PC-9 (cell line): ENCODE measurements around the gene GLRA1. TPM values are rescaled to one million over a fixed set of nuclear protein-coding genes. Genes with fewer than 3 reads are reported as not detected.

Experiments used
- BruUV-seq: library from RNA; stranded (reverse); fragments of 400-500 nt; replicated peaks from 2 replicates; lab custom pipeline; 2021; lab: Mats Ljungman, UMichigan
- CTCF ChIA-PET: fragments of 300-600 bp; sonication (Branson Sonifier 250); formaldehyde crosslinking; loops from one replicate; lab custom pipeline; 2022; ENCODE audit warnings: antibody characterized with exemption; lab: Charles Lee
- POLR2A ChIA-PET: fragments of 300-600 bp; sonication (Branson Sonifier 250); formaldehyde crosslinking; loops from one replicate; lab custom pipeline; 2022; ENCODE audit warnings: antibody characterized with exemption; ENCODE audit not compliant: unreplicated experiment; lab: Charles Lee
- DNase-seq, 2 experiments: peaks; one replicate each; pipeline versions ENCODE4 v3.0.0 to v3.0.0-alpha.2; 2015 to 2022; ENCODE audit warnings: mixed read lengths in 1 of 2
- H2AFZ ChIP-seq: fragments of 200-600 bp; sonication (generic); 2 replicates; pipeline ENCODE4 v1.8.1; 2017; ENCODE audit warnings: antibody characterized with exemption
- H3F3A ChIP-seq: fragments of 200-600 bp; sonication (generic); 2 replicates; pipeline ENCODE4 v1.8.1; 2017; ENCODE audit warnings: antibody characterized with exemption, mild to moderate bottlenecking, low read depth; ENCODE audit not compliant: insufficient read depth
- H3K27ac ChIP-seq: fragments of 200-600 bp; sonication (generic); 2 replicates; pipeline ENCODE4 v1.6.1; 2016; ENCODE audit warnings: mixed run types
- H3K27me3 ChIP-seq: fragments of 200-600 bp; sonication (generic); 2 replicates; pipeline ENCODE4 v1.6.1; 2016; ENCODE audit warnings: low read depth, mixed run types; ENCODE audit not compliant: insufficient read depth
- H3K36me3 ChIP-seq: fragments of 200-600 bp; sonication (generic); 2 replicates; pipeline ENCODE4 v1.6.1; 2016; ENCODE audit warnings: low read depth, mixed run types
- H3K4me1 ChIP-seq: fragments of 200-600 bp; sonication (generic); replicated peaks from 2 replicates; pipeline ENCODE4 v1.6.1; 2016; ENCODE audit warnings: mixed run types; ENCODE audit not compliant: insufficient read depth
- H3K4me2 ChIP-seq: fragments of 200-600 bp; sonication (generic); 2 replicates; pipeline ENCODE4 v1.6.1; 2017; ENCODE audit warnings: mixed run types
- H3K4me3 ChIP-seq: fragments of 200-600 bp; sonication (generic); 2 replicates; pipeline ENCODE4 v1.6.1; 2016; ENCODE audit warnings: mixed run types
- H3K79me2 ChIP-seq: fragments of 200-600 bp; sonication (generic); 2 replicates; pipeline ENCODE4 v1.6.1; 2017; ENCODE audit warnings: low read depth, mixed run types
- H3K9me2 ChIP-seq: fragments of 200-600 bp; sonication (generic); 2 replicates; pipeline ENCODE4 v1.8.1; 2017; ENCODE audit warnings: mild to moderate bottlenecking; ENCODE audit not compliant: insufficient read depth
- H3K9me3 ChIP-seq: fragments of 200-600 bp; sonication (generic); 2 replicates; pipeline ENCODE4 v1.8.1; 2016; ENCODE audit warnings: low read depth; ENCODE audit not compliant: insufficient read depth
- H4K20me1 ChIP-seq: fragments of 200-600 bp; sonication (generic); 2 replicates; pipeline ENCODE4 v1.8.1; 2017; ENCODE audit not compliant: insufficient read depth
- EZH2 ChIP-seq: fragments of 200-600 bp; sonication (generic); IDR thresholded peaks from 2 replicates; pipeline ENCODE4 v1.8.0; 2017; ENCODE audit warnings: antibody characterized with exemption, low read depth
- intact Hi-C: fragments of 100-400 bp; cut with micrococcal nuclease; formaldehyde crosslinking; loops from one replicate; pipeline ENCODE4 v1.10.0; 2022; ENCODE audit not compliant: unreplicated experiment
- total RNA-seq: library from RNA; stranded (reverse); gene quantifications from 2 replicates; pipeline ENCODE4 v1.2.3, GENCODE V29; 2021
- TF ChIP-seq, protein P1 (sequence below): fragments of 200-600 bp; sonication (generic); conservative IDR thresholded peaks from 2 replicates; pipeline ENCODE4 v1.6.1; 2017; ENCODE audit warnings: mixed run types, antibody characterized with exemption, mild to moderate bottlenecking, moderate library complexity

GLRA1 gene
- total RNA-seq, 1 experiment from 2014 or later = not detected

DNA sequence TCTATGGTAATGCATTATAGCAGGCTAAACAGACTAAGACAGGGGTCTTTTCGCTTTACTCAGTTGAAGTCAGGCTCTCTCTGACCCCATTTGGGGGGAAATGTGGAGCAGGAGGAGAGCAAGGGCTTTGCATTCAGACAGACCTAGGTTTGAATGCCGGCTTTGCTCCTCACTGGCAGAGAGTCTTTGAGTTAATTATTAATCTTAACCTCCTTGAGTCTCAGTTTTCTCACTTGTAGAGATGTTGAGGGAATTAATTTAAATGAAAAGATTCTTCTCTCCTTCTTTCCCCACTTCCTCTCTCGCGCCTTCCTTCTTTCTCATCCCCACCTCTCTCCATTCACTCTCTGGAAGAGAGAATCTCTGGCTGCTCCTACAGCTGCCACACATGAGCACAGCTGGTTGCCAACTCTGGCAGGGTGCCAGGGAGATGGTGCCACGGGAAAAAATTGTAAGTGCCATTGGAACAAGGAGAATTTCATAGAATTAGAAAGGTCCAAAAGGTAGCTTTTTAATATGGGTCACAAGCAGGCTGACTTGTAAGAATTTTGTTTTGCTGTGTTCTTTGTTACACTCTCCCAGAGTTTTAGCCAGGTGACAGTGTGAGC, 25.2 kb upstream of the GLRA1 start:
- H3K27me3 ChIP-seq = peaks cover 23% of the 10 kb centered on the region; the same call in 1 of the 2 replicates
- H3K4me3 ChIP-seq = no peak overlapping the region
- no peaks in the 10 kb centered on the region for H3K9me3 ChIP-seq
- CTCF ChIA-PET = no interaction called here
- no peak for DNase-seq
- no peak overlapping the region for H3K4me2 ChIP-seq
- no peaks in the 10 kb centered on the region for H4K20me1 ChIP-seq
- H3F3A ChIP-seq = no peaks in the 10 kb centered on the region
- H3K9me2 ChIP-seq = no peaks in the 10 kb centered on the region
- BruUV-seq = no TSS peak
- no peak overlapping the region for H2AFZ ChIP-seq
- H3K27ac ChIP-seq = no peak overlapping the region
- no peaks in the 10 kb centered on the region for H3K79me2 ChIP-seq
- intact Hi-C loops = no loop called here
- no peak for TF ChIP-seq EZH2
- TF ChIP-seq, protein P1, sequence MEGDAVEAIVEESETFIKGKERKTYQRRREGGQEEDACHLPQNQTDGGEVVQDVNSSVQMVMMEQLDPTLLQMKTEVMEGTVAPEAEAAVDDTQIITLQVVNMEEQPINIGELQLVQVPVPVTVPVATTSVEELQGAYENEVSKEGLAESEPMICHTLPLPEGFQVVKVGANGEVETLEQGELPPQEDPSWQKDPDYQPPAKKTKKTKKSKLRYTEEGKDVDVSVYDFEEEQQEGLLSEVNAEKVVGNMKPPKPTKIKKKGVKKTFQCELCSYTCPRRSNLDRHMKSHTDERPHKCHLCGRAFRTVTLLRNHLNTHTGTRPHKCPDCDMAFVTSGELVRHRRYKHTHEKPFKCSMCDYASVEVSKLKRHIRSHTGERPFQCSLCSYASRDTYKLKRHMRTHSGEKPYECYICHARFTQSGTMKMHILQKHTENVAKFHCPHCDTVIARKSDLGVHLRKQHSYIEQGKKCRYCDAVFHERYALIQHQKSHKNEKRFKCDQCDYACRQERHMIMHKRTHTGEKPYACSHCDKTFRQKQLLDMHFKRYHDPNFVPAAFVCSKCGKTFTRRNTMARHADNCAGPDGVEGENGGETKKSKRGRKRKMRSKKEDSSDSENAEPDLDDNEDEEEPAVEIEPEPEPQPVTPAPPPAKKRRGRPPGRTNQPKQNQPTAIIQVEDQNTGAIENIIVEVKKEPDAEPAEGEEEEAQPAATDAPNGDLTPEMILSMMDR = no peak
- no peaks in the 10 kb centered on the region for H3K4me1 ChIP-seq
- POLR2A ChIA-PET = no interaction called here
- H3K36me3 ChIP-seq = no peaks in the 10 kb centered on the region

DNA sequence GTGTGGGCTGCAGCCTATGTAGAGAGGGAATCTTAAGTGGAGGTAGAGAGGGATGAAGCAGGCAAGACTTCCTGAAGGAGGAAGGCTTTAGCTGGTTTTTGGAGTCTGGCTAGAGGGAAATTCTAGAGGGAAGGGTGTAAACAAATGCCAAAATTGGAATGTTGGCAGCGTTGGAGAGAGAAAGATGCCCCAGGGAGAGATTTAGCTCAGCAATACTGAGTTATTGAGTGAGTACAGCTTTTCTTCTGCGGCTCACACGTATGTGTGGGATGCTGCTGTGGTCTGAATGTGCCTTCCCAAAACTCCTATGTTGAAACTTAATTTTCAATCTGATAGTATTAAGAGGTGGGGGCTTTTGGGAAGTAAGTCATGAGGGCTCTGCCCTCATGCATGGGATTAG, 24.5 kb upstream of the GLRA1 start:
- no peaks in the 10 kb centered on the region for H3K4me1 ChIP-seq
- intact Hi-C loops = no loop called here
- H3K4me3 ChIP-seq = no peak overlapping the region
- no peaks in the 10 kb centered on the region for H3K79me2 ChIP-seq
- no peaks in the 10 kb centered on the region for H4K20me1 ChIP-seq
- H3K9me2 ChIP-seq = no peaks in the 10 kb centered on the region
- no peaks in the 10 kb centered on the region for H3K36me3 ChIP-seq
- H3K27ac ChIP-seq = no peak overlapping the region
- no peak overlapping the region for H2AFZ ChIP-seq
- no peaks in the 10 kb centered on the region for H3F3A ChIP-seq
- H3K4me2 ChIP-seq = no peak overlapping the region
- ChIA-PET POLR2A (no interaction called here), CTCF (no interaction called here)
- H3K27me3 ChIP-seq = peaks cover 24% of the 10 kb centered on the region; the same call in 1 of the 2 replicates
- TF ChIP-seq EZH2 = no peak
- TF ChIP-seq, protein P1 = no peak
- H3K9me3 ChIP-seq = no peaks in the 10 kb centered on the region
- BruUV-seq = no TSS peak
- DNase-seq = no peak

DNA sequence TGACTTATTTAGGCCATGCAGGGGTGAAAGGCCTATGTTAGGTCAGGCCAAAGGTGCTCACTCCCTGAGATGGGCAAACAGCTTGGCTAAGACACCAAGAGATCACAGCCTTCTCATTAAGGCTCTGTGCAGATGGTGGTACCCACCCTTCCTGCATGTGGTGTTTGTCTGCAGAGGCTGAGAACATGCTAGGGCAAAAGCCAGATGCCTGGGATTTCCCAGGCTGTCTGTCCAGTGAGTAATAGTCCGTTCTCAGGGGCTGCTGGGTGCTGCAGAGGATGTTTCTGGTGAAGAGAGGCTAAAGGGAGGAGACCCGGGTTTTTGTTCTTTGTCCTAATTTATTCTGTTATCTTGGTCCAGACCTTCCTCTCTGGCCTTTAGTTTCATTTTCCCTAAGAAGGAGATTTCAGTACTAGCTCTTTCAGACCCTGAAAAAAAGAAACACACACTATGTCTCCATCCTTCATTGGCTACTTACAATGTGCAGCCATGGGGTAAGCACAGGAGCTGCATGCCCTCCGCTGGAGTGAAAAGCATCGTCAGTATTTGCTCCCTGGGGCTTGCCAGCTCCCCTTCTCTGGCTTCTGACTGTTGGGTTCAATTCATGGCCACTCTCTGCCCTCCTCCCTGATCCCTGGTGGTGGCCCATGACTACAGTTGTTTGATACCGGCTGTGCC, 23.4 kb upstream of the GLRA1 start:
- Histone ChIP-seq H3K36me3 (no peaks in the 10 kb centered on the region), H2AFZ (no peak overlapping the region), H3K4me1 (no peaks in the 10 kb centered on the region), H3K9me3 (no peaks in the 10 kb centered on the region), H3F3A (no peaks in the 10 kb centered on the region), H4K20me1 (no peaks in the 10 kb centered on the region), H3K4me3 (no peak overlapping the region), H3K9me2 (no peaks in the 10 kb centered on the region), H3K27ac (no peak overlapping the region), H3K79me2 (no peaks in the 10 kb centered on the region), H3K27me3 (peaks cover 28% of the 10 kb centered on the region; the same call in 1 of the 2 replicates), H3K4me2 (no peak overlapping the region)
- TF ChIP-seq, protein P1 = no peak
- no peak for TF ChIP-seq EZH2
- DNase-seq = no peak
- CTCF ChIA-PET = no interaction called here
- POLR2A ChIA-PET = no interaction called here
- BruUV-seq = no TSS peak
- intact Hi-C loops = no loop called here
